SK-N-DZ (cell line): ENCODE results near the gene ACTN3.
"Not testable (repeated sequence)": the region's sequence is repeated elsewhere in the genome, so short reads cannot be mapped to it uniquely, and the experiment has no call there.

Experiments
- DNase-seq: peaks from one replicate; pipeline ENCODE4 v3.0.0-alpha.2; 2015; ENCODE audit warnings: low spot score

The ACTN3 gene

GRCh38 chr11:66564538-66564937, 17.8 kb downstream of the ACTN3 start:
- DNase-seq = no peak

GRCh38 chr11:66564984-66565383, 18.3 kb downstream of the ACTN3 start:
- no peak for DNase-seq

GRCh38 chr11:66566221-66566620, 19.5 kb downstream of the ACTN3 start:
- DNase-seq = no peak

- no peak for DNase-seq
Measured at GRCh38 chr11:66567787-66568123, 21.1 kb downstream of the ACTN3 start.

- peak; percentile 86 for DNase-seq
Measured at GRCh38 chr11:66568124-66568916, 21.6 kb downstream of the ACTN3 start, which contains the start of gene CTSF. TSS of gene CTSF (minus strand) at chr11:66568606. CDS start at chr11:66568486, 120 bp downstream.

GRCh38 chr11:66569076-66569475, 22.4 kb downstream of the ACTN3 start:
- DNase-seq = no peak

GRCh38 chr11:66570079-66570849, 23.6 kb downstream of the ACTN3 start:
- no peak for DNase-seq

GRCh38 chr11:66570850-66571180, 24.1 kb downstream of the ACTN3 start:
- DNase-seq = no peak

- peak; percentile 68 for DNase-seq
Measured at GRCh38 chr11:66579017-66579606, 32.4 kb downstream of the ACTN3 start.

- DNase-seq = no peak
Measured at GRCh38 chr11:66580803-66581202, 34.1 kb downstream of the ACTN3 start.

- no peak for DNase-seq
Measured at GRCh38 chr11:66581261-66581660, 34.6 kb downstream of the ACTN3 start.

- not testable (repeated sequence) for DNase-seq
Measured at GRCh38 chr11:66582565-66583147, 36.0 kb downstream of the ACTN3 start.

- DNase-seq = not testable (repeated sequence)
Measured at GRCh38 chr11:66585447-66585846, 38.7 kb downstream of the ACTN3 start.

- no peak for DNase-seq
Measured at GRCh38 chr11:66586136-66586535, 39.4 kb downstream of the ACTN3 start.

GRCh38 chr11:66589315-66589714, 42.6 kb downstream of the ACTN3 start:
- not testable (repeated sequence) for DNase-seq

- no peak for DNase-seq
Measured at GRCh38 chr11:66589996-66590675, 43.4 kb downstream of the ACTN3 start.

- no peak for DNase-seq
Measured at GRCh38 chr11:66591175-66591574, 44.5 kb downstream of the ACTN3 start.

GRCh38 chr11:66592457-66593302, 46.0 kb downstream of the ACTN3 start, which contains the start of the genes CCDC87 and CCS:
TSS of gene CCDC87 (minus strand) at chr11:66593063. CDS start at chr11:66593015, 48 bp downstream.
TSS of gene CCS (plus strand) at chr11:66593185. CDS start at chr11:66593262, 77 bp downstream.
- DNase-seq = peak; percentile 95

GRCh38 chr11:66593303-66593635, 46.6 kb downstream of the ACTN3 start:
- DNase-seq = no peak

GRCh38 chr11:66593650-66594049, 46.9 kb downstream of the ACTN3 start:
- DNase-seq = no peak
